Transverse colon (tissue), 3 donors: Measurements from ENCODE around the gene BOC.

Experiments used
- CTCF ChIP-seq, 5 experiments: fragments of 200-600 bp in 3 of 5; fragments of 450-650 bp in 2 of 5; sonication (generic) in 3 of 5; IDR thresholded peaks; 1 replicate in 2 of 5; 2 replicates in 3 of 5; pipeline ENCODE4 v1.5.1; 2016 to 2017; ENCODE audit warnings: antibody characterized with exemption in 5 of 5, inconsistent platforms in 3 of 5, mild to moderate bottlenecking in 2 of 5, moderate library complexity in 1 of 5
- POLR2A ChIP-seq: fragments of 450-650 bp; IDR thresholded peaks from one replicate; pipeline ENCODE4 v1.6.1; 2016; ENCODE audit warnings: antibody characterized with exemption, mild to moderate bottlenecking, moderate library complexity

- TF ChIP-seq CTCF (IDR thresholded peaks at IDR 0.05) (no peak), POLR2A (no peak)
Observed at GRCh38 chr3:113169891-113170452, 41.4 kb upstream of the BOC start.
